Breast epithelium (tissue), 4 donors: Measurements from ENCODE around the gene TRIP6. TPM values are rescaled to one million over a fixed set of nuclear protein-coding genes. Genes with fewer than 3 reads are reported as not detected.
"Not testable (repeated sequence)": the region's sequence is repeated elsewhere in the genome, so short reads cannot be mapped to it uniquely, and the experiment has no call there.

Experiments used
- DNase-seq, 2 donors: peaks; one replicate each; pipeline ENCODE4 v3.0.0-alpha.2; 2019; ENCODE audit warnings: low spot score in 2 of 2
- H3K27ac ChIP-seq, 2 donors: fragments of 200-600 bp; sonication (generic) in 1 of 2; one replicate each; pipeline ENCODE4 v1.5.1; 2016 to 2019; ENCODE audit warnings: mild to moderate bottlenecking in 1 of 2
- H3K27me3 ChIP-seq, 2 donors: fragments of 200-600 bp; sonication (generic) in 1 of 2; one replicate each; pipeline versions ENCODE4 v1.5.1 to v1.6.0; 2017 to 2019; ENCODE audit warnings: control low read depth in 1 of 2, mild to moderate bottlenecking in 1 of 2
- H3K36me3 ChIP-seq: fragments of 200-600 bp; one replicate; pipeline ENCODE4 v1.5.1; 2019
- H3K4me1 ChIP-seq, 2 donors: fragments of 200-600 bp; sonication (generic); one replicate each; pipeline ENCODE4 v1.5.1; 2016 to 2019; ENCODE audit warnings: control low read depth in 1 of 2
- H3K4me3 ChIP-seq, 3 donors: fragments of 200-600 bp; sonication (generic); 1 replicate in 2 of 3; 2 replicates in 1 of 3; pipeline ENCODE4 v1.5.1; 2016 to 2019; ENCODE audit warnings: mild to moderate bottlenecking in 3 of 3, moderate library complexity in 2 of 3
- H3K9me3 ChIP-seq, 2 donors: fragments of 200-600 bp; sonication (generic) in 1 of 2; one replicate each; pipeline ENCODE4 v1.5.1; 2016 to 2019; ENCODE audit warnings: control low read depth in 1 of 2
- CTCF ChIP-seq, 3 donors: fragments of 450-650 bp; IDR thresholded peaks; one replicate each; pipeline ENCODE4 v1.5.1; 2016 to 2017; ENCODE audit warnings: antibody characterized with exemption in 3 of 3, mild to moderate bottlenecking in 3 of 3, moderate library complexity in 3 of 3
- POLR2A ChIP-seq: fragments of 450-650 bp; IDR thresholded peaks from one replicate; pipeline ENCODE4 v1.6.1; 2016; ENCODE audit warnings: antibody characterized with exemption, mild to moderate bottlenecking, moderate library complexity
- POLR2AphosphoS5 ChIP-seq, 3 donors: sonication (generic); formaldehyde crosslinking; IDR thresholded peaks; one replicate each; pipeline ENCODE4 v1.6.1; 2017; ENCODE audit warnings: antibody characterized with exemption in 3 of 3
- intact Hi-C: fragments of 100-400 bp; cut with DNase I; formaldehyde crosslinking; loops from one replicate; pipeline ENCODE4 v1.15.1; 2023; ENCODE audit warnings: low total_unique reads
- total RNA-seq, 3 donors: library from RNA; depleted of rRNA; stranded (reverse); fragments of >200 nt; gene quantifications; one replicate each; pipeline ENCODE4 v1.1.0, GENCODE V29; 2016

Gene TRIP6
- total RNA-seq, 3 donors from 2014 or later: 45.3 to 62.8 (median 49.8) TPM

DNA sequence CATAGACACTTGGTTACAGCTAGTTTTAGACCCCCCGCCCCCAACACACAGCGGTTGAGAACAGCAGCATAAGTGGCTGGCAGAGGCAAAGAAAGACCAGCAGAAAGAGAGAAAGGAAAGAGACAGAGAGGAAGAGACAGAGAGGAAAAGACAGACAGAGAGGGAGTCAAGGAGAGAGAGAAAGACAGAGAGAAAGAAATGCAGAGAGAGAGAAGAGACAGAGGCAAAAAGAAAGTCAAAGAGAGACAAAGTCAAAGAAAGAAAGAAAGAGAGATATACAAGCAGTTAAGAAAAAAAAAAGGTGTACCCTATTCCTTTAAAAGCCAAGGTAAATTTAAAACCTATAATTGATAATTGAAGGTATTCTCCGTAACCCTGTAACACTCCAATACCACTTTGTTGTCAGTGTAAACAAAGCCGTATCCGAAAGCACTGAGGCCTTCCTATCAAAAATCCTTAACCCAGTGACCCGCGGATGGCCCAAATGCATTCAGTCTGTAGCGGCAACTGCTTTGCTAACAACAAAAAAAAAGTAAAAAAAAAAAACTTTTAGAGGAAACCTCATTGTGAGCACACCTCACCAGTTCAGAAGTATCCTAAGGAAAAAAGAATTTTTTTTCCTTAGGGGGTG lies 26.6 kb upstream of the TRIP6 start:
- no peak for TF ChIP-seq POLR2A
- no peak for TF ChIP-seq CTCF (IDR thresholded peaks at IDR 0.05)
- TF ChIP-seq POLR2AphosphoS5 (IDR thresholded peaks at IDR 0.05): no peak
- intact Hi-C loops: no loop called here

DNA sequence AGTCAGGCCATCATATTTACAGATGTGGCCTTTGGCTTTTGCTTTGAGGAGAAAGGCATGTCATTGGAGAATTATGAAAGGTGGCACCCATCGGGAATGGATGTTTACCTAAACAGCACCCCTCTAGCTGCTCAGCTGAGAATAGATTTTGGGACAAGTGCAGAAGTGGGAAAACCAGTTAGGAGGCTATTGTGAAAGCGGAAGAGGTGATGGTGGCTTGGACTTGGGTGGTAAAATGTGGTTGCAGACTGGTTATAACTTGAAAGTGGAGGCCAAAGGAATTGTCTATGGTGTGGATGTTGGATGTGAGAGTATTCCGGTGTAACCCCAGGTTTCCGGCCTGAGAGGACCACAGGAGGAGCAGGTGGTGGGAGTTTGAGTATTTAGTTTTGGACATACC lies 19.8 kb upstream of the TRIP6 start:
- Histone ChIP-seq H3K4me3 (no peak overlapping the region), H3K27ac (peak overlapping the region in 1 of 2 donors; percentile 34), H3K36me3 (no peaks in the 10 kb centered on the region), H3K27me3 (no peaks in the 10 kb centered on the region), H3K4me1 (no peaks in the 10 kb centered on the region), H3K9me3 (no peaks in the 10 kb centered on the region)
- intact Hi-C loops: no loop called here
- no peak for TF ChIP-seq CTCF (IDR thresholded peaks at IDR 0.05)
- peak in 1 of 3 donors; percentile 58 for TF ChIP-seq POLR2AphosphoS5 (IDR thresholded peaks at IDR 0.05)
- DNase-seq: no peak

More for the DNA sequence above, 26.6 kb upstream of the TRIP6 start:
- DNase-seq: no peak
- no peaks in the 10 kb centered on the region for H3K27me3 ChIP-seq
- H3K27ac ChIP-seq: peak overlapping the region in 1 of 2 donors; percentile 7
- H3K4me1 ChIP-seq: peaks cover 0 to 8% of the 10 kb centered on the region in 2 donors
- H3K9me3 ChIP-seq: no peaks in the 10 kb centered on the region
- no peak overlapping the region for H3K4me3 ChIP-seq
- H3K36me3 ChIP-seq: no peaks in the 10 kb centered on the region

DNA sequence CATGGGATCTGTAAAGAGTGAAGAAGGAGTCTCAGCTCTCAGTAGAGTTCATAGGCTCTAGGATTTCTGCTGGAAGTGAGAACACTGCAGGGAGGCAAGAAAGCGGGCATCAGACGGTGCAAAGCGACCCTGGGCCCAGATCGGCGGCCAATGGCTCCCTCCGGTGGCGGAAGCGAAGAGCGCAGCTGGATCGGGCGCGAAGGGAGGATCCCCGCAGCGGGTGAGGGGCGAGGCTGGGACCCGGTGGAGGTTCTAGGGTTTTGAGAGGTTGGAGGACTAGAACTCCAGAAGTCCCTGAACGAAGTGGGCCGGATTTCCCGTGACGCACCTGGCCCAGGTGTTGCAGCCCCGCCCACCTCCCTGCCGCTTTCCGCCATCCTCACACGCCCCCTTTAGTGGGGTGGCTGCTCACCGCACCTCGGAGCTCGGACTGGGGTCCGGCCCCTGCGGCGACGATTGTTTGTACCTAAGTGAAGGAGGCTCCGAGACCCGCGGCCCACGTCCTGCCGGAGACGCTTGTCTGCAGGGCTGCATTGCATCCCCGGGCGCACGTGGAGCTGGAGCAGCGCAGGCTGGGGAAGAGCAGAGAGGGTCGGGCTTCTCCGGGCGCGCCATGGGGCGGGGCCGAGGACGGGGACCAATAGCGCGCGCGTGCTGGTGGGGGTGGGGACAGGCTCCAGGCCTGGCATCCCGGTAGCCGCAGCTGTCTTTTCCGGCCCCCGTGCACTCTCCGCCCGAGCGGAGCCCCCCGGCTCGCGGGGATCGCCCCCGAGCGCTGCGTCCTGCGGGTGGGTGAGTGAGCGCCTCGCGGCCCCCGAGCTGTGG lies 14.9 kb upstream of the TRIP6 start, which contains the start of gene SLC12A9:
TSS of gene SLC12A9 (plus strand) at position 666 of the 825 bp plus-strand sequence. CDS start 1,485 bp downstream, outside the sequence.
- Histone ChIP-seq H3K4me1 (no peaks in the 10 kb centered on the region), H3K27me3 (no peaks in the 10 kb centered on the region), H3K36me3 (no peaks in the 10 kb centered on the region), H3K4me3 (peak within 1 kb of the TSS; percentile 65 to 92 (median 66)), H3K9me3 (no peaks in the 10 kb centered on the region), H3K27ac (peak within 1 kb of the TSS; percentile 40 to 60)
- intact Hi-C loops: no loop called here
- peak; percentile 83 to 87 for DNase-seq
- TF ChIP-seq CTCF (IDR thresholded peaks at IDR 0.05) (peak; percentile 90 to 97 (median 96)), POLR2A (no peak), POLR2AphosphoS5 (IDR thresholded peaks at IDR 0.05) (peak; percentile 22 to 49 (median 28))

- no peaks in the 10 kb centered on the region for H3K9me3 ChIP-seq
- H3K27me3 ChIP-seq: no peaks in the 10 kb centered on the region
- DNase-seq: no peak
- TF ChIP-seq POLR2A (no peak), POLR2AphosphoS5 (IDR thresholded peaks at IDR 0.05) (no peak), CTCF (IDR thresholded peaks at IDR 0.05) (no peak)
- H3K27ac ChIP-seq: no peak overlapping the region
- no peak overlapping the region for H3K4me3 ChIP-seq
- no peaks in the 10 kb centered on the region for H3K36me3 ChIP-seq
- no peaks in the 10 kb centered on the region for H3K4me1 ChIP-seq
- intact Hi-C loops: no loop called here
Observed at GRCh38 chr7:100854146-100854895, 12.9 kb upstream of the TRIP6 start.

DNA sequence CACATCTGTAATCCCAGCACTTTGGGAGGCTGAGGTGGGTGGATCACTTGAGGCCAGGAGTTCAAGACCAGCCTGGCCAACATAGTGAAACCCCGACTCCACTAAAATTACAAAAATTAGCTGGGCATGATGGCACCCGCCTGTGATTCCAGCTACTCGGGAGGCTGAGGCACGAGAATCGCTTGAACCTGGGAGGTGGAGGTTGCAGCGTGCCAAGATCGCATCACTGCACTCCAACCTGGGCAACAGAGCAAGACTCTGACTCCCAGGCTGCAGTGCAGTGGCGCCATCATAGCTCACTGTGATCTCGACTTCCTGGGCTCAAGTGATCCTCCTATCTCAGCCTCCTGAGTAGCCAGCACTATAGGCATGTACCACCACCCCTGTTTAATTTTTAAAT lies 12.3 kb upstream of the TRIP6 start:
- intact Hi-C loops, H3K27me3 ChIP-seq, H3K4me3 ChIP-seq, H3K9me3 ChIP-seq, DNase-seq, H3K4me1 ChIP-seq, H3K27ac ChIP-seq, H3K36me3 ChIP-seq: not testable (repeated sequence)
